BLaER1 (cell line): ENCODE results near the gene CA10.

Experiments
- H3K27ac ChIP-seq: shearing (Covaris generic); formaldehyde crosslinking; 2 replicates; pipeline ENCODE4 v1.8.1; 2022
- H3K27me3 ChIP-seq: shearing (Covaris generic); formaldehyde crosslinking; 2 replicates; pipeline ENCODE4 v1.8.1; 2022
- H3K36me3 ChIP-seq: shearing (Covaris generic); formaldehyde crosslinking; 2 replicates; pipeline ENCODE4 v1.8.1; 2022
- H3K4me1 ChIP-seq: shearing (Covaris generic); formaldehyde crosslinking; 2 replicates; pipeline ENCODE4 v1.8.1; 2022
- H3K4me2 ChIP-seq: shearing (Covaris generic); formaldehyde crosslinking; 2 replicates; pipeline ENCODE4 v1.8.1; 2022
- H3K4me3 ChIP-seq: shearing (Covaris generic); formaldehyde crosslinking; 2 replicates; pipeline ENCODE4 v1.8.1; 2022
- H3K9ac ChIP-seq: shearing (Covaris generic); formaldehyde crosslinking; 2 replicates; pipeline ENCODE4 v1.8.1; 2022
- H3K9me3 ChIP-seq: shearing (Covaris generic); formaldehyde crosslinking; 2 replicates; pipeline ENCODE4 v1.8.1; 2022
- H4K20me1 ChIP-seq: shearing (Covaris generic); formaldehyde crosslinking; 2 replicates; pipeline ENCODE4 v1.8.1; 2022
- Cebpa-rat ChIP-seq: shearing (Covaris generic); IDR thresholded peaks from 2 replicates; pipeline ENCODE4 v1.8.1; 2022

Gene CA10

DNA sequence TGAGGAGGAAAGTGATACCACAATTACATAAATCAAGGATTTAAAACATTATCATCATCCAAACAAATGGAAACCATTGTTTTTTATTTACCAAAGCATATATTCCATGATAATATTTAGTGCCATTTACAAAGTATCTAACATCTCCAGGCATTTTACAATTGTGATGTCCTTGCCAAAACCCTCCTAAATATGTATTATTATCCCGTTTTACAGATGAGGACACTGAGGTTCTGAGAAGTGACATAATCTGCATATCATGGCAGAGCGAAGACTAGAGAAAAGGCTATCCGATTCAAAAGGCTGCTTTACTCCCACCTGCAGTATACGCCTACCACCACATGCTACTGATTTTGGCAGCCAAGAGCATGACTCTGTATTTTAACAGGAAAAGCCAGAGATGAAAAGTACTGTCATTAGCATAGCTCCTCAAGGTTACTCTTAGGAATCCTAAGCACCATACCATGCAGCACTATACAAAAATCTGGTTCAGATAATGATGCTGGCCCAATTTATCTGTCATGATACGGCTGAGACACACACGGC, 301.4 kb downstream of the CA10 start:
- Histone ChIP-seq H3K4me1 (no peaks in the 10 kb centered on the region), H3K36me3 (no peaks in the 10 kb centered on the region), H3K27me3 (no peaks in the 10 kb centered on the region), H3K27ac (no peak overlapping the region), H3K9me3 (no peaks in the 10 kb centered on the region), H4K20me1 (no peaks in the 10 kb centered on the region), H3K4me3 (no peak overlapping the region), H3K4me2 (no peak overlapping the region), H3K9ac (no peak overlapping the region)
- TF ChIP-seq Cebpa-rat = no peak

DNA sequence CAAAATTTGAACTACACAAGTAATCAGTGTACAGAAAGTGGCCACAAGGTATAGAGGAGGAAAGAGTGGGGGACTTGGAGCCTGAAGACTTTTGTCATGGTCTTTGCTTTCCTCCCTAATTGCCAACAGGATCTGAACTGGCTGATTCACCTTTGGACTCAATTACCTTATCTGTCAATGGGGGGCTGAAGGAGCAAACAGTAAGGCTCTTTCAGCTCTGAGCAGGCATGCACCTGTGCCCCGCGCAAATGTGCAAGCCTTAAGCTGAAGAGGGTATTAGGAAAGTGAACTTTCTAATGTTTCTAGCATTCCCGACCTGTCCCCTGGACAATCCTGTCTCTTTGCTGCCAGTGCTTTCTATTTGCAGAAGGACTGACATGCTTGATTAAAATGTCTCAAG, 302.7 kb downstream of the CA10 start:
- no peak overlapping the region for H3K9ac ChIP-seq
- no peak overlapping the region for H3K4me3 ChIP-seq
- no peaks in the 10 kb centered on the region for H3K27me3 ChIP-seq
- H3K9me3 ChIP-seq = no peaks in the 10 kb centered on the region
- H3K4me1 ChIP-seq = no peaks in the 10 kb centered on the region
- H3K36me3 ChIP-seq = no peaks in the 10 kb centered on the region
- no peak for TF ChIP-seq Cebpa-rat
- H3K4me2 ChIP-seq = no peak overlapping the region
- H4K20me1 ChIP-seq = no peaks in the 10 kb centered on the region
- no peak overlapping the region for H3K27ac ChIP-seq

DNA sequence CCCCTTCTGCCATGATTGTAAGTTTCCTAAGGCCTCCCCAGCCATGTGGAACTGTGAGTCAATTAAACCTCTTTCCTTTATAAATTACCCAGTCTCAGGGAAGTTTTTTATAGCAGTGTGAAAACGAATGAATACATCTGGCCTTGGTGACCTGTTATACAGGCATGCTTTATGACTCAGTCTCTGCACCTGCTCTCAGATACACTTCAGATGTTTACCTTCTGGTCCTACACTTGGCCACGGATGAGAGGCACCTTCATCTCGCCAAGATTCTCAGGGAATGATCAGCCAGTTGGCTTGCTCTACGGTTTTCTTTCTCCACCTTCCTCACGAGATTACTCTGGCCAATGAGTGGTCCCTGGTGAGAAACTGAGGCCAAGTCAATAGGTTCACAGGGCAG, 304.7 kb downstream of the CA10 start:
- H3K4me2 ChIP-seq = no peak overlapping the region
- no peaks in the 10 kb centered on the region for H3K9me3 ChIP-seq
- TF ChIP-seq Cebpa-rat = no peak
- no peak overlapping the region for H3K4me3 ChIP-seq
- no peaks in the 10 kb centered on the region for H3K4me1 ChIP-seq
- no peaks in the 10 kb centered on the region for H3K27me3 ChIP-seq
- no peaks in the 10 kb centered on the region for H4K20me1 ChIP-seq
- H3K9ac ChIP-seq = no peak overlapping the region
- no peaks in the 10 kb centered on the region for H3K36me3 ChIP-seq
- H3K27ac ChIP-seq = no peak overlapping the region

DNA sequence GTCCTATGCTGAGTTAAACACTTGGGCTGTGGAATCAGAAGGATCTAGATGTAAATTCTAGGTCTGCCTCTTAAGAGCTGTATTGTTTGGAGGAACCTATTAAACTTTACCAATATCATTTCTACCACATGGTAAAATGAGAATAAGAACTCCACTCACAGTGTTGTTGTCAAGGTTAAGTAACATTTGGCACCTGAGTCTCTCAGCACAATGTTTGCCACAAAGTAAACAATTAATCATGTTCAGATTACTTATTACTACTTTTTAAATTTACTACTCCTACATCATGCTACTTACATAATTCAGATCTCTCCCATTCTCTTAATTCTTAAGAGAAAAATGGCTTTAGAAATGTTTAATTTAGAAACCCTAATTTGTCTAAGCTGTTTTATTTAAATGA, 305.9 kb downstream of the CA10 start:
- Histone ChIP-seq H3K9ac (no peak overlapping the region), H3K27me3 (no peaks in the 10 kb centered on the region), H3K9me3 (no peaks in the 10 kb centered on the region), H3K27ac (no peak overlapping the region), H3K4me1 (no peaks in the 10 kb centered on the region), H3K4me3 (no peak overlapping the region), H3K36me3 (no peaks in the 10 kb centered on the region), H4K20me1 (no peaks in the 10 kb centered on the region), H3K4me2 (no peak overlapping the region)
- TF ChIP-seq Cebpa-rat = no peak

DNA sequence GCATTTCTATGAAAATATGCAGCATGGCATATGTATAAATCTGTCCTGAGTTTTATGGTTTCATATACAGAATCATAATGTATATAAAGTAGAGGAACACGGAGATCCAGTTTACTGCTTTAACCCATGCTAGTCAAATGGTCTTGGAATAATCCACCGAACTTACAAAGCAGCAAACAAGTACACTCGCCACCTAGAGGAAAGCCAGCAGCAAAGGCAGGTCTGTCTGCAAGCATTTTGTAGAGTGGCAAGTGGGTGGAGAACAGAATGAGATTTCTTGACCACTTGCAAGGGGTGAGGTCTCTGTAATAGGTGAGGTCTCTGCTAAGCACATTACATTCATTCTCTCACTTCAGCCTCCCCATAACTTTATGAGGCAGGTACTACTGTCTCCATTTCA, 308.3 kb downstream of the CA10 start:
- H3K9ac ChIP-seq = no peak overlapping the region
- no peaks in the 10 kb centered on the region for H4K20me1 ChIP-seq
- no peaks in the 10 kb centered on the region for H3K4me1 ChIP-seq
- H3K9me3 ChIP-seq = no peaks in the 10 kb centered on the region
- H3K27ac ChIP-seq = no peak overlapping the region
- H3K4me2 ChIP-seq = no peak overlapping the region
- no peak overlapping the region for H3K4me3 ChIP-seq
- no peaks in the 10 kb centered on the region for H3K27me3 ChIP-seq
- no peaks in the 10 kb centered on the region for H3K36me3 ChIP-seq
- no peak for TF ChIP-seq Cebpa-rat

DNA sequence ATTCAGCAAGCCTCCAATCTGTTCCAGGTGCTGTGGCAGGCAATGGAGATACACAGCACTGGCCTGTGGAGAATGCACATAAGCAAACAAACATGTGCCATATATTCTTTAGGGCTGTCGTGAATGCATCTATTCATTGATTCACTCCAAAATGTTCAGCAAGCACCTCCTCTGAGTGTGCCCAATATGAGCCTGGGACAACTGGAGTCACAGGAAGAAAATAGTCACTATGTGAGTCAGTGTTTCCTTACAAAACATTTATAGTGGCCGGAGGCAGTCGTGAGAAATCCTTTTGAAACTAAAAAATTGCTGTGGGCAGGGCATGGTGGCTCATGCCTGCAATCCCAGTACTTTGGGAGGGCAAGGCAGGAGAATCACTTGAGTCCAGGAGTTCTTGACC, 310.1 kb downstream of the CA10 start:
- no peaks in the 10 kb centered on the region for H3K27me3 ChIP-seq
- no peak overlapping the region for H3K9ac ChIP-seq
- H3K9me3 ChIP-seq = no peaks in the 10 kb centered on the region
- no peak overlapping the region for H3K27ac ChIP-seq
- H3K4me3 ChIP-seq = no peak overlapping the region
- H3K4me2 ChIP-seq = no peak overlapping the region
- H4K20me1 ChIP-seq = no peaks in the 10 kb centered on the region
- TF ChIP-seq Cebpa-rat = no peak
- H3K4me1 ChIP-seq = no peaks in the 10 kb centered on the region
- H3K36me3 ChIP-seq = no peaks in the 10 kb centered on the region

DNA sequence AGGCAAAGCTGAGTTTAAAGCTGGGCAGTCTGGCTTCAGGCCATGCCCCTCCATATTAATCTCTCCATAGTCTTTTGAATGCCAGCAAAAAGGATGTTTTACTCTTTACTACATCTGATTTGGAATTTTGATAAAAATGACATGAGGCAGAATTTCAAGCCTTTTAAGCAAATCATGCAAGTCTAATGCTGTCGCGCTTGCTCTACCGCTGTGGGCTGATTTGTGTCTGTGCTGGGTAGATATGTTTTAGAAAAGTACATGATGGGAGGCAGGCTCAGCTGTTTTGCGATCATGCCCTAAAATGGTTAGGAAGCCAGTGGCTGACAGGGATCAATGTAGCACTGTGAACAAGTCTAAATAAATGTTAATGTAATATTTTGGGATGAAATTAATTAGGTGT, 311.9 kb downstream of the CA10 start:
- no peak for TF ChIP-seq Cebpa-rat
- H3K4me3 ChIP-seq = no peak overlapping the region
- H3K27me3 ChIP-seq = no peaks in the 10 kb centered on the region
- no peaks in the 10 kb centered on the region for H3K9me3 ChIP-seq
- H4K20me1 ChIP-seq = no peaks in the 10 kb centered on the region
- H3K4me1 ChIP-seq = no peaks in the 10 kb centered on the region
- H3K36me3 ChIP-seq = no peaks in the 10 kb centered on the region
- H3K9ac ChIP-seq = no peak overlapping the region
- H3K27ac ChIP-seq = no peak overlapping the region
- H3K4me2 ChIP-seq = no peak overlapping the region

DNA sequence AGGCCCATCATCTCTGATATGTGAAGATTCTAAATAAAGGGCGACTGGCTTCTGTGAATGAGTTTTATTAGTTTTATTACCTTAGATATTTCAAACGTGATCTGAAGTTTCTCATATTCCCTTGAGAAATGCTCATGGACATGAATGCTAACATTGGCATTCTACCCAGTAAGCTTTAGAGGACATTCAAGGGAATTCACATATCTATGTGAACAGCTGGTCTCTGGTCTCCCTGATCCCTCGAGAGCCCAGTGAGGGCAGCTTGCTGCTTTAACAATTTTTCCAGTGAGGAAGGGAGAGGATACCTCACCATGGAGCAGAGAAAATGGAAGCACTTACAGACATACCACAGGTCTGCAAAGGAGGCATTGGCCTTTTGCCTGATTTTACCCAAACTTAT, 312.7 kb downstream of the CA10 start:
- H3K4me2 ChIP-seq = no peak overlapping the region
- no peak for TF ChIP-seq Cebpa-rat
- H3K4me3 ChIP-seq = no peak overlapping the region

DNA sequence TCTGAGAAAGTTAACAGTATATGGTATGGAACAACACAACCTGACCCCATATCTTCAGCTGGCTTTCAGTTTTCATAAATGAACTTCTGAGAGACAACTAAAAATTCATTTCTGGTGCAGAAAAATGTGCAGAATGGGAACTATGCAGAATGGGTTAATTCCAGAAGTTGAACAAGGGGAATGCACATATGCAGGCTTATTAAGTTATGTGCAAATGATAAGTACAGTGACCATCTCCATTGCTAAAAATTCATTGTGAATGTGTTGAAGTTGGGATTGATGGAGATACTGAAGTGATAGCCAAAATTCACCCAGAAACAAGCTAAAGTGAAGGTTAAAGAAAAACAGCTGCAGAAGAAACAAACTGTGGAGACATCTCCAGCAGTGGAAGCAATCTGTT, 315.8 kb downstream of the CA10 start:
- Histone ChIP-seq H3K27me3 (no peaks in the 10 kb centered on the region), H3K4me2 (no peak overlapping the region), H3K4me3 (no peak overlapping the region), H3K27ac (no peak overlapping the region), H4K20me1 (no peaks in the 10 kb centered on the region), H3K4me1 (no peaks in the 10 kb centered on the region), H3K9ac (no peak overlapping the region), H3K9me3 (no peaks in the 10 kb centered on the region), H3K36me3 (no peaks in the 10 kb centered on the region)
- TF ChIP-seq Cebpa-rat = no peak

More for the DNA sequence above, 312.7 kb downstream of the CA10 start:
- H3K4me1 ChIP-seq = no peaks in the 10 kb centered on the region
- no peaks in the 10 kb centered on the region for H3K36me3 ChIP-seq
- no peak overlapping the region for H3K9ac ChIP-seq
- H4K20me1 ChIP-seq = no peaks in the 10 kb centered on the region
- no peaks in the 10 kb centered on the region for H3K27me3 ChIP-seq
- H3K27ac ChIP-seq = no peak overlapping the region
- no peaks in the 10 kb centered on the region for H3K9me3 ChIP-seq

DNA sequence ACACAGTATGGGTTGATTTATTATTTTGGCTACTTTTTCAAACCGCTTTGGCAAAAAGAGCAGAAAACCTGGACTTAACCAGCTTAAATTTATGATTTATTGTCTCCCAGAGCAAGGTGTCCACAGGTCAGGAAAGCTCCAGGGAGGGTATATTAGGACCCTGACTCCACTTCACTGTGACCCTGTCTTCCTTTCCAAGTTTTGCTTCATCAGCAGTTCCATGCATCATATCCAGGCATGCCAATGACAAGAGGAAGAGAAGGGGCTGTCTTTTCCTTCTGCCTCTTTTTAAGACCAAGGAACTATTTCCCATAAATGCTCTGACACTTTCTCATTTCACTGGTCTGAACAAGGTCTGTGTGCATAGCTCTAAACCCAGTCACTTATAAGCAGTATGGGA, 316.8 kb downstream of the CA10 start:
- Histone ChIP-seq H3K27ac (no peak overlapping the region), H3K4me1 (no peaks in the 10 kb centered on the region), H3K4me3 (no peak overlapping the region), H3K9ac (no peak overlapping the region), H3K27me3 (no peaks in the 10 kb centered on the region), H3K4me2 (no peak overlapping the region), H4K20me1 (no peaks in the 10 kb centered on the region), H3K9me3 (no peaks in the 10 kb centered on the region), H3K36me3 (no peaks in the 10 kb centered on the region)
- TF ChIP-seq Cebpa-rat = no peak

DNA sequence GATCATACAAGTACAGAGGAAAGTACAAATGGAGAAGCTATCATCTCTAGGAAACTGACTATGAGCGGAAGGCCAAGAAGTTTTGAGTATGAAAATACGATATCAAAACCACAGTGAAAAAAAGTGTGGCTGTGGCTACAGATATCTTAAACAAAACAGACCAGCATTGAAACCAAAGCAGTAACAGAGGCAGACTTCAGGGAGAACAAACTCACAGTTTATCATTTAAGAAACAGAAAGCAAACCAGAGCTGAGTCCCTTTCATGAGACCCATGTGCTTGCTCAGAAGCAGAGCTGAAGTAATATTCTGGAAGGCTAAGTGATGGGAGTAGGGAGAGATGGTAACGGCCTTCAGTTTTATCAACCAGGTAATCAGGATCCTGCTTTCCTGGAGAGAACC, 317.8 kb downstream of the CA10 start:
- Histone ChIP-seq H3K27ac (no peak overlapping the region), H4K20me1 (no peaks in the 10 kb centered on the region), H3K9ac (no peak overlapping the region), H3K27me3 (no peaks in the 10 kb centered on the region), H3K4me2 (no peak overlapping the region), H3K9me3 (no peaks in the 10 kb centered on the region), H3K4me3 (no peak overlapping the region), H3K4me1 (no peaks in the 10 kb centered on the region), H3K36me3 (no peaks in the 10 kb centered on the region)
- TF ChIP-seq Cebpa-rat = no peak
